Stomach (tissue), 4 donors: ENCODE data around the gene RPRD1B.

Experiments used
- EP300 ChIP-seq: sonication (generic); formaldehyde crosslinking; IDR thresholded peaks from one replicate; pipeline ENCODE4 v1.6.1; 2017; ENCODE audit warnings: antibody characterized with exemption
- POLR2A ChIP-seq, 4 donors: fragments of 450-650 bp; IDR thresholded peaks; one replicate each; pipeline ENCODE4 v1.6.1; 2016; ENCODE audit warnings: antibody characterized with exemption in 4 of 4, control low read depth in 2 of 4, mild to moderate bottlenecking in 1 of 4, moderate library complexity in 1 of 4
- POLR2AphosphoS5 ChIP-seq, 3 donors: sonication (generic); formaldehyde crosslinking; IDR thresholded peaks; one replicate each; pipeline ENCODE4 v1.6.1; 2016; ENCODE audit warnings: antibody characterized with exemption in 3 of 3
- TF ChIP-seq, protein P1 (sequence below), 7 experiments: fragments of 450-650 bp in 4 of 7; fragments of 200-600 bp in 3 of 7; sonication (generic) in 3 of 7; IDR thresholded peaks; one replicate each; pipeline ENCODE4 v1.5.1; 2016 to 2019; ENCODE audit warnings: antibody characterized with exemption in 7 of 7, control low read depth in 2 of 7, mild to moderate bottlenecking in 1 of 7

DNA sequence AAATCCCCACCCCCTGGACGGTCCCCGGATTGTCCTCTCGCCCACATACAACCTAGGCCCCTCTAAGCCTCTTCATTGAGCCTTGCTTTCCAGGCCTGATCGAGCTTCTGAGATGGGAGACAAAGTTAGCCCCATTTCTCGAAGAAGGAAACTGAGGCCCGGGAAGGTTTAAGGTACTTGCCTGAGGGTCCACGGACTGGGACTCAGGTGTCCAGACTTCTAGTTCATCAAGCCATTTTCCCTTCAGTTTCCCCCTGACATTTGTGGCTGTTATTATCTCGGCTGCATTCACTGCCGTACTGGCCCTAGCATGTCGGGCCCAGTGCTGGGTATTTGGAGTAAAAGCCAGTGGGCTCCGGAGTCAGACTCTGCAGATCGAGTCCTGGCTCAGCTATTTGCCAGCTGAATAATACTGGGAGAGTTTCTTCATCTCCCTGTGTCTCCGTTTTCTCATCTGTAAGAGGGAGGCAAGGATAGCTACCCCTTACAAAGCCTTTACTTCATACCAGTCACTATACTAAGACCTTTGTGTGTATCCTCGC lies 633 bp downstream of the RPRD1B start:
- TF ChIP-seq, protein P1, sequence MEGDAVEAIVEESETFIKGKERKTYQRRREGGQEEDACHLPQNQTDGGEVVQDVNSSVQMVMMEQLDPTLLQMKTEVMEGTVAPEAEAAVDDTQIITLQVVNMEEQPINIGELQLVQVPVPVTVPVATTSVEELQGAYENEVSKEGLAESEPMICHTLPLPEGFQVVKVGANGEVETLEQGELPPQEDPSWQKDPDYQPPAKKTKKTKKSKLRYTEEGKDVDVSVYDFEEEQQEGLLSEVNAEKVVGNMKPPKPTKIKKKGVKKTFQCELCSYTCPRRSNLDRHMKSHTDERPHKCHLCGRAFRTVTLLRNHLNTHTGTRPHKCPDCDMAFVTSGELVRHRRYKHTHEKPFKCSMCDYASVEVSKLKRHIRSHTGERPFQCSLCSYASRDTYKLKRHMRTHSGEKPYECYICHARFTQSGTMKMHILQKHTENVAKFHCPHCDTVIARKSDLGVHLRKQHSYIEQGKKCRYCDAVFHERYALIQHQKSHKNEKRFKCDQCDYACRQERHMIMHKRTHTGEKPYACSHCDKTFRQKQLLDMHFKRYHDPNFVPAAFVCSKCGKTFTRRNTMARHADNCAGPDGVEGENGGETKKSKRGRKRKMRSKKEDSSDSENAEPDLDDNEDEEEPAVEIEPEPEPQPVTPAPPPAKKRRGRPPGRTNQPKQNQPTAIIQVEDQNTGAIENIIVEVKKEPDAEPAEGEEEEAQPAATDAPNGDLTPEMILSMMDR (IDR thresholded peaks at IDR 0.05), result no peak
- TF ChIP-seq POLR2AphosphoS5 (IDR thresholded peaks at IDR 0.05) (no peak), POLR2A (IDR thresholded peaks at IDR 0.05) (no peak), EP300 (no peak)
